ENCODE data around the gene ITGA8.

The ITGA8 gene

DNA sequence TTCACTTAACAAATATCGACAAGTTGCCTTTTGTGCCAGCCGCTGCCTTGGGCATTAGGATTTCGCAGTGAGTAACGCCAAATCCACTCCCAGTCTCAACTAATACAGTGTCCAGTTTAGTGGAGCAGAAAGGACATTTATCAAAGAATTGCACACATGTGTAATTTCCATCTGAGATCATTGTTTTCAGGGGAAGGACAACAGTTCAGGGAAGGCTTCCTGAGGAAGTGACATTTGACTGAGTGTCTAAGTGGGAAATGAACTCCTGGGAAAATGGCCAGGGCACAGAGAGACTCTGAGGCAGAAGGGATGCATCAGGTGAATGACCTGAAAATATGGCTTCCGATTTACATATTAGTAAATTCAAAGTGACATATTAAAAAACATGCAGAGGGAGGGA is 89.4 kb downstream of the ITGA8 start:
- peaks cover 93% of the 10 kb centered on the region for H3K36me3 Mint-ChIP-seq (ENCODE audit: low read depth)
- H3K9me3 Mint-ChIP-seq, result peaks cover 26% of the 10 kb centered on the region
- peak overlapping the region; percentile 26 for H3K27ac Mint-ChIP-seq
- H3K4me3 Mint-ChIP-seq, result no peak overlapping the region
- TF ChIP-seq, protein P1, sequence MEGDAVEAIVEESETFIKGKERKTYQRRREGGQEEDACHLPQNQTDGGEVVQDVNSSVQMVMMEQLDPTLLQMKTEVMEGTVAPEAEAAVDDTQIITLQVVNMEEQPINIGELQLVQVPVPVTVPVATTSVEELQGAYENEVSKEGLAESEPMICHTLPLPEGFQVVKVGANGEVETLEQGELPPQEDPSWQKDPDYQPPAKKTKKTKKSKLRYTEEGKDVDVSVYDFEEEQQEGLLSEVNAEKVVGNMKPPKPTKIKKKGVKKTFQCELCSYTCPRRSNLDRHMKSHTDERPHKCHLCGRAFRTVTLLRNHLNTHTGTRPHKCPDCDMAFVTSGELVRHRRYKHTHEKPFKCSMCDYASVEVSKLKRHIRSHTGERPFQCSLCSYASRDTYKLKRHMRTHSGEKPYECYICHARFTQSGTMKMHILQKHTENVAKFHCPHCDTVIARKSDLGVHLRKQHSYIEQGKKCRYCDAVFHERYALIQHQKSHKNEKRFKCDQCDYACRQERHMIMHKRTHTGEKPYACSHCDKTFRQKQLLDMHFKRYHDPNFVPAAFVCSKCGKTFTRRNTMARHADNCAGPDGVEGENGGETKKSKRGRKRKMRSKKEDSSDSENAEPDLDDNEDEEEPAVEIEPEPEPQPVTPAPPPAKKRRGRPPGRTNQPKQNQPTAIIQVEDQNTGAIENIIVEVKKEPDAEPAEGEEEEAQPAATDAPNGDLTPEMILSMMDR (IDR thresholded peaks at IDR 0.05), result no peak
- H3K4me1 Mint-ChIP-seq, result peaks cover 11% of the 10 kb centered on the region
- no peaks in the 10 kb centered on the region for H3K27me3 Mint-ChIP-seq (ENCODE audit: low read depth, poor library complexity)
- no peak for DNase-seq

DNA sequence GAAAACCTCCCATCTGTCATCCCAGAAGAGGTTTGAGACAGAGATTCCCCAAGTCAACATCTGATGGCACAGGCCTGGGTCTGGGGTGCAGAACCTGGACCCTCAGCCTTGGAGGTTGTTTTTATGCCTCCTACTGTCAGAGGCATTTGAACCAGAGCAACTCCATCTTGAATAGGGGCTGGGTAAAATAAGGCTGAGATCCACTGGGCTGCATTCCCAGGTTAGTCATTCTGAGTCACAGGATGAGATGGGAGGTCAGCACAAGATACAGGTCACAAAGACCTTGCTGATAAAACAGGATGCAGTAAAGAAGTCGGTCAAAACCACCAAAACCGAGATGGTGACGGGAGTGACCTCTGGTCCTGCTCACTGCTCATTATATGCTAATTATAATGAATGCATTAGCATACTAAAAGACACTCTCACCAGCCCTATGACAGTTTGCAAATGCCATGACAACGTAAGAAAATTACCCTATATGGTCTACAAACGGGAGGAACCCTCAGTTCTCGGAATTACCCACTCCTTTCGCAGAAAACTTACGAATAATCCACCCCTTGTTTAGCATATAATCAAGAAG is 92.0 kb downstream of the ITGA8 start:
- Mint-ChIP-seq H3K4me3 (no peak overlapping the region), H3K4me1 (peaks cover 11% of the 10 kb centered on the region), H3K27me3 (ENCODE audit: low read depth, poor library complexity) (no peaks in the 10 kb centered on the region), H3K27ac (no peak overlapping the region), H3K9me3 (peaks cover 26% of the 10 kb centered on the region), H3K36me3 (ENCODE audit: low read depth) (peaks cover 96% of the 10 kb centered on the region)
- DNase-seq, result no peak
- TF ChIP-seq, protein P1 (IDR thresholded peaks at IDR 0.05), result no peak

DNA sequence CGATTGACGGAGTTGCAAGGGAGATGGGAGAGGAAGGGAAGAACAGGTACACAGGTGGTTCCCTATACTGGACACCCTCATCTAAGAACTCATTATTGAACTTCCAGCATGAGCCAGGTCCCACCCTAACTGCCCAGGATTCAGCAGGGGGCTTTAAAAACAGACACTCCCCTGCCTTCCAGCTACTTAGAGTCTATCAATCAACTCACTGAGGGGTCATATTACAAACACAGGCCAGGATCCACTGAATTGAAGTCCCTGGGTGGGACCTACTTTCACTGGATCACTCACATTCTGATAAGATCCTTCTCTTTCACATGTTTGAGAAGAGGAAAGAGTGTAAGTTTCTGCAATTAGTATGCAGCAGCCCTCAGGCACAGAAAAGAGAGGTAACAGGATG is 92.8 kb downstream of the ITGA8 start:
- TF ChIP-seq, protein P1 (IDR thresholded peaks at IDR 0.05), result no peak
- H3K4me1 Mint-ChIP-seq, result peaks cover 15% of the 10 kb centered on the region
- H3K27ac Mint-ChIP-seq, result peak overlapping the region; percentile 16
- H3K9me3 Mint-ChIP-seq, result peaks cover 26% of the 10 kb centered on the region
- no peaks in the 10 kb centered on the region for H3K27me3 Mint-ChIP-seq (ENCODE audit: low read depth, poor library complexity)
- H3K4me3 Mint-ChIP-seq, result no peak overlapping the region
- DNase-seq, result no peak
- peaks cover 96% of the 10 kb centered on the region for H3K36me3 Mint-ChIP-seq (ENCODE audit: low read depth)

DNA sequence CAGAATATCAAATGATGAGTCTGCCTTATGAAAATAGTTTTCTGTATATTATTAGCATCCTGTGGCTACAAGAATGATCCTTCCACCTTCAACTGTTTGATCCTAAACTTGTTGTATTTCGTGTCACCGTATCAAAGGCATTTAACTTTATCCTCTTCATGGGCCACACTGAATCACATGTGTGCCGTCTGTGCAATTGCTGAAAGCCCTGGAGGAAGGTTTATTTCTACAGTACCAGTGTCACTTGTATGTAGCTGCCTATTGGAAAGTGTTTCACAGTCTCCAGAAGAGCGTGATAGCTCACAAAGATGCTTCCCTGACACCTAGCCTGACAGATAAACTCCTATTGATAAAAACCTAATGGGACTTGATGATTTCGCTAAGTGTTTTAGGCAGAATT is 94.5 kb downstream of the ITGA8 start:
- DNase-seq, result no peak
- Mint-ChIP-seq H3K27me3 (ENCODE audit: low read depth, poor library complexity) (no peaks in the 10 kb centered on the region), H3K4me3 (no peak overlapping the region), H3K9me3 (peaks cover 26% of the 10 kb centered on the region), H3K4me1 (peaks cover 23% of the 10 kb centered on the region), H3K36me3 (ENCODE audit: low read depth) (peaks cover 94% of the 10 kb centered on the region), H3K27ac (no peak overlapping the region)
- TF ChIP-seq, protein P1 (IDR thresholded peaks at IDR 0.05), result no peak

DNA sequence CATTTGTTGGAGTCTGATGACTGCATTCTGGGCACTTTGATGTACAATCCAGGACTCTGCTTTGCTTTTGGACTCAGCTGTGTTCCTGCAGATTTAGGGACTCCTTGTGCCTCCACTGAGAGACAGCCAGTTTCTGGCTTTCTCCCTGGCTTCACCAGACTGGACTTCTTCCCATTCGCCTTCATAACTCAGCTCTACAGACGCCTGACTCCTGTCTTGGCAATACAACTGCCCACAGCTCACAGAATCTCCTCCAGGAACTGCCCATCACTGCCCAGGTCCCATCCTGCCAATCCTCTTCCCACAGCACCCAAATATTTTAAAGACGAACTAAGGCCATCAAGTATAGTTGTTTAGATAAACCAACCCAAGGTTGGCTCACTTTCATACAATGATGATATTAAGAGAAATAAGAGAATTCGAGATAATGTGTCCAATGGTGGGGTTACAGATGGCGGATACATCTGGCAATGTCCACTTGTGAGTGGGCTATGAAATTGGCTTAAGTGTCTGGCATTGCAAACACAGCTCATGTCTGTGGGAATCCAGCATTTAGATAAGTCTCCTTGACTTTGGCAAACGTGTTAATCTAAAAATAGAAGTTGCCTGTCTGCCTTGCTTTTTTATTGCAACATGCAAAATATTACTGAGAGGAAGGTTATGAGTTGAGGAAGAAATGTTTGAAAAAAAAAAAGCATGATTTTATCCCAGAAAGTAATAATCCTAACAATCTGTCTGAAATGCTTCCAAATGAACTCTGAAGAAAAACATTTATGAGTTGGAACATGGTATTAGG is 95.1 kb downstream of the ITGA8 start:
- peaks cover 23% of the 10 kb centered on the region for H3K4me1 Mint-ChIP-seq
- DNase-seq, result no peak
- peaks cover 26% of the 10 kb centered on the region for H3K9me3 Mint-ChIP-seq
- H3K27me3 Mint-ChIP-seq (ENCODE audit: low read depth, poor library complexity), result no peaks in the 10 kb centered on the region
- no peak overlapping the region for H3K27ac Mint-ChIP-seq
- TF ChIP-seq, protein P1 (IDR thresholded peaks at IDR 0.05), result no peak
- no peak overlapping the region for H3K4me3 Mint-ChIP-seq
- peaks cover 95% of the 10 kb centered on the region for H3K36me3 Mint-ChIP-seq (ENCODE audit: low read depth)
